NCI-H524 treated with DMSO at 0.1 percent for 48 hours (cell line): ENCODE results near the gene SETBP1.

Source experiments
- DNase-seq: peaks from one replicate; lab custom pipeline; 2025; lab: John Stamatoyannopoulos, UW

The SETBP1 gene

DNA sequence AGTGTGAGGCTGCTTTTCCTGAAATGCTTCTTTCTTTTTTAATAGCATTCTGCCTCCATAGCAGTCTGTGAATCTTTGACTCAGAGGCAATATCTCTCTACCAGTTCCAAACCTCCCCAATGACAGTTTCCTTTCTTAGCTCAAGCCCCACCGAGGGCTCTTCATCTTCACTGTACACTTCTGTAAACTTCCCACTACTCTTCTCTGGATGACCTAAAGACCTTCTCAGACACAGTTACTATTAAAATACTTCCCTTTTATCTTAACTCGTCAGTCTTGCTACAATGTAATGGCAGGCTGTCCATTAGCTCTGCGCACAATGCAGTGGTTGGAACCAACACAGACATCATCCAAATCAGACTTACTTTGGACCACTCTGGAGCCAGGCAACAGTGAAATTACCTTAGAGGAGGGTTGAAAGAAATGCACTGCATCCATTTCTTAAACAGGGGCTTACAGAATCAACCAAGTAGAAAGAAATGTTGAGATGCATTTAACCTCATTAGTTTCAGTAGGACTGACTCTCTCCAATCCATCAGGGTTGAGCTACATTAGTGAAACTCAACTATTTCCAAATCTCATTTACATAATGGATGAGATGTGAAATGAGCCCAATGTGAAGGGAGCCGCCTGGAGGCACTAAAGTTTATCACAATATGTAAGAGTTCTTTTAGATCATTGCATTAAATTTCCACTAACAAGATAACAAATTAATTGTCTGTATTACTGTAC, 343.8 kb downstream of the SETBP1 start:
- DNase-seq, result no peak

DNA sequence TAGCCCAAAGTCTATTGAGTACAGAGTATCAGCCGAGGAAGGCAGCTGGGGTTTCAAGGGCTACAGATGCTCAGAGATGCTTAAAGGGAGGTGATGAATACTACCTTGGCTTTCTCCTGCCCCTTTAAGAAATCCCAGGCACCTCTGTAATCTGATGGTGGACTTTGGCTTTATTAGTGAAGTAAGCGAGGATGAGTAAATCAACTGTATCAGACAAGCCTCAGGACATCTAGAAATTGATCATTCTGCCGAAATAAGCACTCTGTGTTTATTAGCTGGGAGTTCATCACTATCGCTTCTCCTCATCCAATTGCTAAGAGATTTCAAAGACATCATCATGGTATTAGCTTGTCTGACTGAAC, 344.4 kb downstream of the SETBP1 start:
- DNase-seq, result no peak

DNA sequence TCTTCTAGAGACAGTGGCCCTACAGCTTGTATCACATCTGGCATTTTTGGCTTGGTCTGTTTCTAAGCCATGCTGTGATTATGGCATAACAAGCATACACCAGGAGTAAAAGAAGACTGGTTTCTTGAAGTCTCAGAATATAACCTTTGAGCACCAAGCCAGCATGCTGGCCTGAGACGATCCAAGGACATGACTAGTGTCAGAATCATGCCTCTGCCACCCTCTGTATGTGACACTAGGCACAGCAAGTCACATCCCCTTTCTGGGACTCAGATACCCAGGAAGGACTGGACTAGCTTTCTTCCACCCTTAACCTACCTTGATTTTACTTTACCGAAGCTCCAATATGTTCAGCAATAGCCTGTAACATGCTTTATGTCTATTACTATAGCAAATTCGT, 345.5 kb downstream of the SETBP1 start:
- no peak for DNase-seq

DNA sequence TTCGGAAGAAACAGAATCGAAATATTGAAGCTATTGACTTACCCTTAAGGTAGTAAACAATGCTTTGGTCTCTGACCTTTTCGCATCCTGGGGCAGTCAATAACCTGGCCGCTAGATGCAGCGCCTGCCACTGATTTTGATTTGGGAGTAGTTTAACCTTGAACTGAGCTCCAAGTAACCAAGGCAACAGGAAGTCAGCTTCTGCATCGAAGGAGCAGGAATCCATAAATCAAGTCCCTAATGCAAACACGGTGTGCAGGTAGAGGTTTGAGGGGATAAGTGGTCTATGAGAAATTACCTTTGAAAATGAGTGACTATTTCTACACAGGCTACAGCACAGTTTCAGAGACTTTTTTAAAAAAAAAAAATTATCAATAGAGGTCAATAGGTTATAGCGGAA, 353.5 kb downstream of the SETBP1 start:
- no peak for DNase-seq

DNA sequence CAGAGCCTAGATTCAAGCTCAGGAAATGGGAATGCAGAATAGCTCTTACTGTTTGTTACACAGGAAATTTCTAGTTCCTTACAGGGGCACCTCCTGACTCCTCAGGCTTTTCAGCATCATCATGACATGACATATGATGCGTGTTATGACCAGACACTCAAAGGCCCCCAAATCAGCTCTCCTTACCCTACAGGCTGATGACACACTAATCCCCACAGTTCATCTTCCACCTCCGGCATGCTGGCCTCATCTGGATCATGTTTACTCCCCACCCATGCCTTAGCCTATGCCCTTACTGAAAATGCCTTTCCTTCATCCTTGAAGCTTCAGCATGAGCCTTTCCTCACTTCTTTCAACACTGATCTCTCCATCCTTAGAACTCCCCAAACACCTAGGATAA, 356.9 kb downstream of the SETBP1 start:
- DNase-seq, result no peak

DNA sequence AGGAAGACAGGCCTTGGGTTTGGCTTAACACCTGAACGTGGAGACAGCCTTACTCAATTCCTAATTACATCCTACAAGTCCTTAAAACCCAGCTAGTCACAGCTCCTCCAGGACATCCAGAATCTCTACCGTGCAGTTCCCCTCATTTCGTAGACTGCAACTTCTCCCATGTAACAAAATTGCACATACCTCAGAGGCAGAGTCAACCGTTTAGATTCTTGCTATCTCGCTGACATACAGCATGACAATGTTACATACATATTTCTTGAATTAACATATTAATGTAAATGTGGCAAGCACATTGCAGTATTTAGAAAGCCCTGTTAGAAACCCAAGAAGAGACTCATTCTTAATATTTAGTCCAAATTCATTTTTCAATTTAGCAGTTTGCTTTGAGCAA, 358.7 kb downstream of the SETBP1 start:
- no peak for DNase-seq

DNA sequence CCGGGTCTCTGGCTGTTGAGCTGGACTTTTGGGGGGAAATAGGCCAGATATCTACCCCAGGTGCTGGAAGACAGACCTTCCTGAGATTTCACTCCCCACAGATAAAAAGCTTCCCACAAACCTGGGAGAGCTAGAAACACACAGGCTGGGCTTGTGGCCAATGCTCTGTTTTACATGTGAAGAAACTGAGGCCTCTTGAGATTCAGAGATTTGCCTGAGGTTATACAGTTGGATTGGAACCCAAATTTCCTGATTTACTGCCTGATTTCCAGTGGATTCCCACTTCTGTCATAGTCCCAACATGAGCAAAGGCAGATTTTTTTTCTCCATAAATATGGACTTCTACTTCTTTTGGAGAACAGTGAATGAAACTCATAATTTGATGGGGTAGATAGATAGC, 360.2 kb downstream of the SETBP1 start:
- no peak for DNase-seq

DNA sequence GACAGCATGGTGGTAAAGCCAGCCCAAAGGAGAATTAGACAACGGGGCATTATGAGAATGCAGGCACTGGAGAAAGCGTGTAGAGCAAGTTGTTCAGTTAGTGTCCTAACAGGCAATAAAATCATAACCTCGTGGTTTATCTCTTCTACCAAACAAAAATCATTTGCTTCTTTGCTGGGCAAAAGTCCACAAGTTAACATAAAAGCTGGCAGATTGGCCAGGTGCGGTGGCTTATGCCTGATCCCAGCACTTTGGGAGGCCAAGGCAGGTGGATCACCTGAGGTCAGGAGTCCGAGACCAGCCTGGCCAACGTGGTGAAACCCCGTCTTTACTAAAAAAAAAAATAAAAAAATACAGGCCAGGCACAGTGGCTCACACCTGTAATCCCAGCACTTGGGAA, 364.1 kb downstream of the SETBP1 start:
- DNase-seq, result no peak

DNA sequence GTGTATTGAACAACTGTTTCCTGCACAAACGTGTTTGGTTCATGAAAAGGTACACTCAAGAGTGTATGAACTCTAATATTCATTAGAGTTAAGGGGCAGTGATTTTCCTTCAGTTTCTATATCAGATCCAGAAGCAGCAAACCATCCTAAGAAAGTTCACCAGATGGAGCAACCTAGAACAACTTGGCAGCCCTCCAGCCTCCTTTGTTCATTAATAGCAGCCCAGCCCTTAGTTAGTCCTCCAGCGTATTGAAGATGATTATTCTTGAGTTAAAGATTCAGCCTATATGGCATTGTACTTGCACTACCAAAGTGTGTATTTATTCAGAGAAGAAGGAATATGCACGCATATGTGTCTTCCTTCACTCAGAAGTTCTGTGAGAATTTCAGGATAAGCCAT, 365.5 kb downstream of the SETBP1 start:
- no peak for DNase-seq

DNA sequence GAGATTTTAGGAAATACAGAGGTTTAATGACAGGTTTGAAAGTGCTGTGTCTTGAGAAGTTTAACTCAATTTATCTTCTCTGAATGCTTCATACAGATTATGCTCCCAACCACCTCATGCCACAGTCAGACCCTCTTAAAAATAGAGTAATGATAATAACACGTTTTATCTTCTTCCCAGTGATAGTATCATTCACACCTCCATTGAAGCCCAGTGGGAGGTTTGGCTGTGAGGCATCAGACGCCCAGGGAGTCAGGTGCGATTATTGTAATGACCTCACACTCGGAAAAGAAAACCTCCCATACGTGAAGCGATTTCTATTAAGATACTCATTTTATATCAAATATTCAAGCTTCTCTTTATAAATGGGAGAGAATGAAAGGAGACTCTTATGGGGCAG, 366.3 kb downstream of the SETBP1 start:
- no peak for DNase-seq

DNA sequence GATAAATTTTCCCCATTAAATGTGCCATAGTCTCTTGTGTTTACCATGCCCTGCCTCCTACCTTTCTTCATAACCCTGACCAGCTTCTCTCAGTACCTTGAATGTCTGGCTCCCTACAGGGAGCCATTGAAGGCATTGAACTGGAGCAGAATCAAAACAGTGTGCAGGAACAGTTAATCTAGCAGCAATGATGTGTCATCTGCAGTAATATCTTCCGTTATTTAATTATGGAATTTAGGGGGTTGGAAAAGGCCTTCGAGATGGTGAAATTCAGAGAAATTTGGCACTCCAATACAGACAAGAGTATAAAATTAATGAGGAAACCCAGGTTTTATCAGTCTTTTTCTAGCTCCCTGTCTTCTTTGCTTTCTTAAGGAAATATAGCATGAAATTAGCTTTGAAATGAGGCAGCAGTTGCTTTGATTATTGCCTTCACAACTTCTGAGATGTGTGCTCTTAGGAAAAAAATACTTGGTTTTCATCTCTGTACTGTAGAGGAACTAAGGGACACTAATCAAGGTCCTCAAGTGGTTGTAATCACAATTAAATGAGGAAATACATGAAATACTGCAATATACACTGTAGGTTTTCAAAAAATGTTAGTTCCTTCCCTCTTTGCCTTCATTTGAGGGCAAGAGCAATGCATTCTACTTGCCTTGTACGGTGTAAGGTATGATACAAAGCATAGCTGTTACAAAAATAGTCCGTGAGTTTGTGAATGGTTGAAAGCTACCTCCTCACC, 369.1 kb downstream of the SETBP1 start:
- DNase-seq, result no peak

DNA sequence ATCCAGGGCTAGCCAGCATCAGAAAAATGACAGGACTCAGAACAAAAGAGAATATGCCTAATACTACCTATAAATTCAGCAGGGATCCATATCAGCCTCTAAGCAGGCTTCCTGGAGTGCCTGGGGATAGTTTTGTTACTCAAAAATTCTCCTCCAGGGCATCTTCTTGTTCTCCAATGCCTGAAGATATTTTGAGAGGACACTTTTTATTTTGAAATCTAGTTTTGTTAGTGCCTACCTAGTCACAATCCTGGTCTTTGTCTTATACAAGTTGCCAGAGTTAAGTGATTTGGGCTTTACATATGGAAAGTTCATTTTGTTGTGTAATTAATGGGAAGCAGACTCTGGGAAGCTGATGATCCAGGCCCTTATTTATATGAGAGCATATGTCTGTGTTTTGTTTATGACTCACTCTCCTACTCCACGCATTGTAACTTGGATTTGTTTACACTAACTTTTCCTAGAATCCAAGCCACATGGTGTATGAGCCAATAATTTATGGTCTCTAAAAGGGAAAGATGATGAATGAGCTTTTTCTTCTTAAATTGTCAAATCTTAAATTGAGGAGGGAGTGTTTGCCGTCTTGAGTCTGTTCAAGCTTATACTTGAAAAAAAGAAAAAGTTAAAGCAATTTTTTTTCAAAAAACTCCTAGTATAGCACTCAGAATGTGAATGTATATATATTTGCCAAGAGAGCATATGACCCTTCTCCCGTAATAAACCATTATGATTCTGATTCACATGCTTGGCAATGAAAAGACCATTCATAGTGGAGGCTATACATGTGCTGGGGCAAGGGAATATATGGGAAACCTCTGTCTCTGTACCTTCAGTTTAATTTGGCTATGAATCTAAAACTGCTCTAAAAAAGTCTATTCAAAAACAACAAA, 370.3 kb downstream of the SETBP1 start:
- no peak for DNase-seq

DNA sequence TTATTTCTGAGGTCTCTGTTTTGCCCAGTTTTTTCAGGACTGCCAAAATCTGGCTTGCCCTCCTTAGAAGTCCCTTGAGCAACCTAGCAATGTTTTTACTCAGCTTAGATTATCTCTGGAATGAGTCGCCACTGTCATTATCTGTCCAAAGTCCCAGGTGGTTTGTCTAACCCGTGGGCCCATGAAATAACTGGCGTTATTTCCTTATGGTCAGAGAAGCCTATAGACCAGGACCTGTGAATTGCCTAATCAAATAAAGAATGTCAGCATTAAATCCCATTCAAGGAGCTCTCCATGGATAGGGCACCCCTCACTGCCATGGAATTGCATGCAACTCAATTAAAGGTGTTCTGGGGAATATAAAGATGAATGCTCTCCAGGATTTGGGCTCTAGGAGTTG, 373.9 kb downstream of the SETBP1 start:
- no peak for DNase-seq

DNA sequence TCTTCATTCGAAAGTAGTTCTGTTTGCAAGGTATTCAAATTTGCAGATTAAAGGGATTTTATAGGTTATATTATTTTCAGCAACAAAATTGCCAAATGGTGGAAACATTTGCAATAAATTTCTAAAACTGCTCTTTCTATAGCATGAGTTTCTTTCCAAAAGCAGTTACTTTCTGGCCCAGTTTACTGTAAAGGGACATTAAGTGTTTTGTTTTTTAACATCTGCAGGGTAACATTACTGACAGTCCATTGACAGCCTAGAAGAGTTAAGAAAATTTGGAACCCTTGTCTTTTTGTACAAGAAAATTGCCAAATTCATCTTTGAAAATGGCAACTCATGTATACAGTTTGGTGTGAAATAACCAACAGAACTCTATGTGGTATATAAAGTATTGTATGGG, 375.1 kb downstream of the SETBP1 start:
- no peak for DNase-seq

DNA sequence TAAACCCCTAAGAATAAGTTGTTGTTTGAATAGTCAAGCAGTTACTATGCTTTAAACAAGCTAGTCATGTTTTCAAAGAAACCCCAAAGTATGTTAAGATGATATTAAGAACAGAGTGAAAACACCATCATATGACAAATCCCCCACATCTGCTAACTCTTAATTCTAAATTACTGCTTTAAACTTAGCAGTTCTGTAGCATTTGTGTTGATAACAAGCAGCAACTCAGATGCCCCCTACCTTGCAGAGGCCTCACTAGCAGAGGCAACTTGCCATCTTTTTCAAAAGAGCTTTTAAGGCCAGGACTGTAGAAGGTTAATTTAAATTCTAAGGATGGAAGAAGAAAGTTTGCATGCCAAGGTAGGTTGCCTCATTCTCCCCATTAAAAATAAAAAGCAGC, 376.2 kb downstream of the SETBP1 start:
- no peak for DNase-seq

DNA sequence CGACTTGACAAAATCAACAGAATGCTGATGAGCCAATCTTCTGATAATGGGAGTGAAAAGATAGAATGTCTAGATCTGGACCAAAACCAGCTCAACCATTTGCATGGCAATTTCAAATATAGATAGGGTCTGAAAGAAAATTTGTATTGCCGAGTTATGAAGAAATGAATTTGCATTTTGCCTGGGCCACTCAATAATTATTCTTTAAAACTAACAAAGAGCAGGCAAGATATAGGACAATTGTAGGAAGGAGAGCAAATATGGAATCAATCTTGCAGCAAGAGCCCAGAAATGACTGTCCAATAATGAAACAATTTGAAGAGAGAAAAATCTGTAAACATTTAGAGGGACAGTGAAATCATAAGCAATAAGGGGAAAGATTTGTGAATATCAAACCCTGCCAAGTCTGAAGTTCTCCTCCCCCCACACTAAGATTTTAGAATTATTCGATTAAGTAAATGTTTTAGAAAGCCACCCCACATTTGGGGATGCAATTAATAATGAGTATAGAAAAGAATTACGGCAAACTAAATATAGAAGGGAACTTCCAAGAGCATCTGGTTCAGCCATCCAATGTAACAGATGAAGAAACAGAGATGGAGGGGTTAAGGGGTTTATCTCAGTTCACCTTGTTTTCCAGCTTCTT, 377.4 kb downstream of the SETBP1 start:
- DNase-seq, result no peak

DNA sequence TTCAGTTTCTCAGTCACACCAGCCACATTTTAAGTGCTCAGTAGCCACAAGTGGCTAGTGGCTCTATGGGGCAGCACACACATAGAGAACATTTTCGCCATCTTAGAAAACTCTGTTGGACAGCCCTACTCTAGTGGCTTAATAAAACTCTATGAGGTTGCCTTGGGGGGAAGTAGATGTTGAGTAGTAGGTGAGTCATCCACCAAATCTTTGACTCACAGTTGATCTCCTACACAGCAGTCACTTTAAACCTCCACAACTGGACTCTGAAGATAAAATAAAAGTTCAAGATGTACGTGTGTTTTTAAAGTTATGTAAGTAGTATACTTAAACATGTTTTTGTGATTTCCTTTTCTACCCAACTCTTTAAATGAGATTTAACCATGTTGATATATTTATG, 379.0 kb downstream of the SETBP1 start:
- no peak for DNase-seq

DNA sequence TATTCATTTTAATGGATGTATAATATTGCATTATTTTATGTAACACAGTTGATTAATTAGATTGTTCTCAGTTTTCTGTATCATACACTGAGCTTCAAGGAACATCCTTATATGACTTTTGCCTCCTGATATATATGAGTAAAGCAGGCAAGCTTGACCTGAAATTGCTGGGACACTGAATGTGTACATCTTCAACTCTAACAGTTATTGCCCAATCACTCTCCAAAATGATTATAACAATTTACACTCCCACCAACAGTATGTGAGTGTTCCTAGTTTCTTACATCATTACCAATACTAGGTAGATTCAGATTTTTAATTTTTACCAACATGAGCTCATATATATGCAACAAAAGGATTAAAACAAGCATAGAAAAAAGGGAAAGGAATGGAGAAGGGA, 379.4 kb downstream of the SETBP1 start:
- DNase-seq, result no peak

DNA sequence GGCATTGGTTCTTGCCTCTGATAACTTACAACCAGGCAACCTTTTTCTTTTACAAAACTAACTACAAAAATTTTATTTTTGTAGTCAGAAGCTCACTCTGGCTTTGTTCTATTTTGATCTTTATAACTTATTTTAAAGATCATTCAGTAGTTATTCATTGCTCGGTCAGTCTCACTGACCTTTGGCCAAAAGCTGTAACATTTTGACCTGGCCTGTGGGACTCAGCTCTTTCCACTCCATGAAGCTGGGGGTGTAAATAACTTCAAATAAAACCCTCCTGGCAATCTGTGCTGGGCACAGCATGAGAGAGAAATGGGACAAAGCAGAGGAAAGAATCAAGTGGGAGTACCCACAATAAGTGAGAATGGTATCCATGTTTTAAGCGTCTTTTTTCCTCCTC, 380.7 kb downstream of the SETBP1 start:
- no peak for DNase-seq

DNA sequence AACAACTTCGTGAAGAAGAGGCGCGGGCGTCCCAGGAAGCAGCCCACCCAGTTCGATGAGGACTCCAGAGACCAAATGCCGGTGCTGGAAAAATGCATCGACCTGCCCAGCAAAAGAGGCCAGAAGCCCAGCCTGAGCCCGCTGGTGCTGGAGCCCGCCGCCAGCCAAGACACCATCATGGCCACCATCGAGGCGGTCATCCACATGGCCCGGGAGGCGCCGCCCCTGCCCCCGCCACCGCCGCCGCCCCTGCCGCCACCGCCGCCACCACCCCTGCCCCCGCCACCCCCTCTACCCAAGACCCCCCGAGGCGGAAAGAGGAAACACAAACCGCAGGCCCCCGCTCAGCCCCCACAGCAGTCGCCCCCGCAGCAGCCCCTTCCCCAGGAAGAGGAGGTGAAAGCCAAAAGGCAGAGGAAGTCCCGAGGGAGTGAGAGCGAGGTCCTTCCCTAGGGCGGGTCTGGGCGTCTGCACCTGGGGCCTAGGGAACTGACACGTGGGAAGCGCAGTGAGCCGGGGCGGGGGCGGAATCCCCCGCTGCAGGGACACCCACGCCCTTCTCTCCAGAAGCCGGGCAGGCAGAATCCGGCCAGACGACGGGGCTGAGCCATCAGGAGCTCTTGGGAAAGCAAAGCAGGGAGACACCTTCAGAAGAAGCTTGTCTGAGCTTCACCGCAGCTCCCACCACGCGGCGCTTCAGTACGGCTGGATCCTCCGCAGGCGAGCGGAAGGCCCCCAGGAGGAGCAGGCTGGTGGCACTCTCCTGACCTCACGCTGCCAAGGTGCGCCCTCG, 382.8 kb downstream of the SETBP1 start:
- DNase-seq, result no peak

DNA sequence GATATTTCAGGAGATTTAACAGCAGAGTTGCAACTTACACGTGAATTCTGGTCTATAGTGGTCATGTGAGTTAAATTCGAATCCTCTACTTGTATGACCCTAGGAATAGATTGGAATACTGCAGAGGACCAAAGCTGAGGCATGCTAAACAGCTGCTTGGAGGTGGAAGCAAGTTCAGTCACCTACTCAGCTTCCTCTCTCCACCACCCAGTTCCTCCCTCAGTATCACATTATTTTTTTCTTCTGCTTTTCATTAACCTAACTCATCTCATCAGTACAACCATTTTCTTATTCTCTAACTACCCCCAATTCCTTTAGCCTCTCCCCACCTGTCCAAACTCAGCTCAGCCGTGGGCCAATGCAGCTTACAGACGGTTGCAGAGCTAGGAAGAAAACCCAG, 385.5 kb downstream of the SETBP1 start:
- no peak for DNase-seq

DNA sequence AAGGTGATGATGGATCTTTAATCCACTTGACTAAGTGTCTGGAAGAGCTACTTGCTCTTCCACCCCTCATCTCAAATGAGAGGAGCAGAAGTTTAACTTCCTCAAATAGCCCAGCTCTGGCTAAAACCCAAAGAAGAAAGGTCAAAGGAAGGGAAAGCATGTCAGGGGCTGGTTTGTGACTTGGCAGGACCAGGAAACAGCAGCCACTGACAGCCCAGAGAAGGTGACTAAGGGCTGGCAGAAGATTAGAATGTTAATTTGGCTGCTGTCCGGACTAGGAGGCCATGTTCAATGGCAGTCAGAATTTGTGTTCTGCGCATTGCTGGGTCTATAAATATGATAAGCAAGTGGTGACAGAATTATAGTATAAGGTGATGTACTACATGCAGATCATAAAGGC, 386.2 kb downstream of the SETBP1 start:
- DNase-seq, result no peak
